ENCODE data around the gene UBE2C. TPM values are rescaled to one million over a fixed set of nuclear protein-coding genes. Genes with fewer than 3 reads are reported as not detected.

Gene UBE2C
- total RNA-seq, 1 experiment from 2014 or later, result 205 TPM

- no peaks in the 10 kb centered on the region for H3K9me2 ChIP-seq (ENCODE audit: insufficient read depth)
- DNase-seq (ENCODE audit: low read depth, low spot score) (no peak), ATAC-seq (no peak)
- H2AFZ ChIP-seq (ENCODE audit: low read depth, low read length, poor library complexity, severe bottlenecking), result no peak overlapping the region
- POLR2A ChIA-PET, result no interaction called here
- H3K27ac ChIP-seq (ENCODE audit: low read depth, low read length), result no peak overlapping the region
- intact Hi-C loops (cut with micrococcal nuclease), result no loop called here
- TF ChIP-seq CTCF (IDR thresholded peaks at IDR 0.05 in 2 of 3, conservative IDR thresholded peaks at IDR 0.05 in 1 of 3; ENCODE audit: borderline replicate concordance in 1 of 3, insufficient read depth in 1 of 3, low read depth in 2 of 3, low read length in 2 of 3) (no peak), EZH2phosphoT487 (IDR thresholded peaks at IDR 0.05; ENCODE audit: borderline replicate concordance) (no peak), TCF7L2 (IDR thresholded peaks at IDR 0.05; ENCODE audit: borderline replicate concordance, extremely low read depth, insufficient read depth, insufficient read length) (no peak), FOSL1 (IDR thresholded peaks at IDR 0.05; ENCODE audit: low read depth) (no peak), ZNF274 (IDR thresholded peaks at IDR 0.05; ENCODE audit: low read depth, low read length) (no peak), MAX (IDR thresholded peaks at IDR 0.05) (no peak), ZBTB33 (IDR thresholded peaks at IDR 0.05; ENCODE audit: extremely low read depth, insufficient replicate concordance, low read length) (no peak), ZFX (IDR thresholded peaks at IDR 0.05) (no peak)
- no peaks in the 10 kb centered on the region for H3K9me3 ChIP-seq (ENCODE audit: control insufficient read depth in 1 of 2, insufficient read depth in 1 of 2, low read depth in 1 of 2, low read length in 2 of 2)
- CTCF ChIA-PET, result no interaction called here
- no peak overlapping the region for H3K4me3 ChIP-seq (replicated peaks in 1 of 2; ENCODE audit: low read depth in 1 of 2, low read length in 2 of 2)
- no peaks in the 10 kb centered on the region for H3K4me1 ChIP-seq (ENCODE audit: control insufficient read depth in 1 of 2, insufficient read depth in 2 of 2, low read length in 2 of 2)
- no peaks in the 10 kb centered on the region for H3K27me3 ChIP-seq (ENCODE audit: insufficient read depth, low read length)
- no peak overlapping the region for H3K9ac ChIP-seq (ENCODE audit: low read length)
- no peak overlapping the region for H3K4me2 ChIP-seq (ENCODE audit: low read length)
- no TSS peak for BruUV-seq (replicated peaks)
- H4K20me1 ChIP-seq (ENCODE audit: insufficient read depth), result no peaks in the 10 kb centered on the region
- peaks cover 0 to 2% of the 10 kb centered on the region in 2 experiments; a peak in 2 of 4 replicates for H3K36me3 ChIP-seq (ENCODE audit: control insufficient read depth in 1 of 2, insufficient read depth in 2 of 2, low read length in 2 of 2)
- H3K79me2 ChIP-seq (ENCODE audit: insufficient read depth, low read length), result no peaks in the 10 kb centered on the region
- RAD21 ChIA-PET (ENCODE audit: low non-redundant PET in 1 of 2, low total read pairs in 2 of 2, uncharacterized antibody in 2 of 2, unreplicated experiment in 2 of 2), result no interaction called here
Measured at GRCh38 chr20:45850238-45850637, 37.8 kb downstream of the UBE2C start.

Measured in HCT116 (cell line).